HEK293T (cell line): ENCODE data around the gene ACVR1B.
A peak's percentile ranks its signal among the peaks of the same experiment; 100 is the strongest.

Experiments
- CTCF ChIA-PET: fragments of 350-600 bp; formaldehyde crosslinking; extraction: SDS; loops from one replicate; lab custom pipeline; 2021; ENCODE audit warnings: antibody characterized with exemption, inconsistent platforms; lab: Yijun Ruan, JAX
- POLR2A ChIA-PET: fragments of 350-600 bp; formaldehyde crosslinking; extraction: SDS; loops from one replicate; lab custom pipeline; 2020; ENCODE audit warnings: antibody characterized with exemption, inconsistent platforms; lab: Yijun Ruan, JAX
- DNase-seq: peaks from one replicate; pipeline ENCODE4 v3.0.0; 2012; ENCODE audit warnings: mixed read lengths; ENCODE audit errors: extremely low spot score
- ARNT ChIP-seq: fragments of 450-650 bp; IDR thresholded peaks from 2 replicates; pipeline ENCODE4 v1.6.1; 2017; ENCODE audit warnings: mild to moderate bottlenecking
- BHLHE40 ChIP-seq: fragments of 450-650 bp; IDR thresholded peaks from 2 replicates; pipeline ENCODE4 v1.6.1; 2016; ENCODE audit warnings: mild to moderate bottlenecking, moderate library complexity, borderline replicate concordance
- CTBP1 ChIP-seq: fragments of 450-650 bp; IDR thresholded peaks from 2 replicates; pipeline ENCODE4 v1.6.1; 2016; ENCODE audit warnings: borderline replicate concordance
- ELF4 ChIP-seq: fragments of 450-650 bp; IDR thresholded peaks from 2 replicates; pipeline ENCODE4 v1.6.1; 2017; ENCODE audit warnings: antibody characterized with exemption
- FOXA1 ChIP-seq: fragments of 450-650 bp; IDR thresholded peaks from 2 replicates; pipeline ENCODE4 v1.6.1; 2016; ENCODE audit warnings: mild to moderate bottlenecking
- FOXK2 ChIP-seq: fragments of 450-650 bp; IDR thresholded peaks from 2 replicates; pipeline ENCODE4 v1.6.1; 2016; ENCODE audit warnings: mild to moderate bottlenecking
- FOXM1 ChIP-seq: fragments of 450-650 bp; IDR thresholded peaks from 2 replicates; pipeline ENCODE4 v1.6.1; 2017; ENCODE audit warnings: mild to moderate bottlenecking, borderline replicate concordance
- HDGF ChIP-seq: fragments of 450-650 bp; IDR thresholded peaks from 2 replicates; pipeline ENCODE4 v1.6.1; 2017; ENCODE audit warnings: antibody characterized with exemption, borderline replicate concordance
- L3MBTL2 ChIP-seq: fragments of 450-650 bp; conservative IDR thresholded peaks from 2 replicates; pipeline ENCODE4 v1.6.1; 2016; ENCODE audit warnings: mild to moderate bottlenecking
- LEF1 ChIP-seq: fragments of 450-650 bp; IDR thresholded peaks from 2 replicates; pipeline ENCODE4 v1.6.1; 2017; ENCODE audit warnings: mild to moderate bottlenecking, borderline replicate concordance
- NFRKB ChIP-seq: fragments of 450-650 bp; IDR thresholded peaks from 2 replicates; pipeline ENCODE4 v1.6.1; 2016; ENCODE audit warnings: mild to moderate bottlenecking, moderate library complexity
- SP1 ChIP-seq: fragments of 450-650 bp; IDR thresholded peaks from 2 replicates; pipeline ENCODE4 v1.6.1; 2017
- SUZ12 ChIP-seq: fragments of 450-650 bp; IDR thresholded peaks from 2 replicates; pipeline ENCODE4 v1.6.1; 2016; ENCODE audit warnings: mild to moderate bottlenecking
- TARDBP ChIP-seq: fragments of 450-650 bp; IDR thresholded peaks from 2 replicates; pipeline ENCODE4 v1.6.1; 2016
- ZNF384 ChIP-seq: fragments of 450-650 bp; IDR thresholded peaks from 2 replicates; pipeline ENCODE4 v1.6.1; 2016
- TF ChIP-seq, protein P1 (sequence below): fragments of 450-650 bp; IDR thresholded peaks from 2 replicates; pipeline ENCODE4 v1.6.1; 2016

ACVR1B gene

GRCh38 chr12:51960890-51961289 is 9.4 kb downstream of the ACVR1B start:
- TF ChIP-seq L3MBTL2 (no peak), ARNT (no peak), LEF1 (no peak), FOXK2 (no peak), BHLHE40 (no peak), SP1 (no peak), TARDBP (no peak), FOXM1 (no peak), ZNF384 (no peak), CTBP1 (no peak), FOXA1 (no peak), ELF4 (no peak), SUZ12 (no peak), HDGF (no peak), NFRKB (no peak)
- POLR2A ChIA-PET, result no interaction called here
- DNase-seq, result no peak
- CTCF ChIA-PET, result interaction anchor here (3.7 kb wide), 1 partner anchor 11 kb away, joined by 28 read pairs; no protein-coding TSS in a partner anchor

- TF ChIP-seq, protein P1, sequence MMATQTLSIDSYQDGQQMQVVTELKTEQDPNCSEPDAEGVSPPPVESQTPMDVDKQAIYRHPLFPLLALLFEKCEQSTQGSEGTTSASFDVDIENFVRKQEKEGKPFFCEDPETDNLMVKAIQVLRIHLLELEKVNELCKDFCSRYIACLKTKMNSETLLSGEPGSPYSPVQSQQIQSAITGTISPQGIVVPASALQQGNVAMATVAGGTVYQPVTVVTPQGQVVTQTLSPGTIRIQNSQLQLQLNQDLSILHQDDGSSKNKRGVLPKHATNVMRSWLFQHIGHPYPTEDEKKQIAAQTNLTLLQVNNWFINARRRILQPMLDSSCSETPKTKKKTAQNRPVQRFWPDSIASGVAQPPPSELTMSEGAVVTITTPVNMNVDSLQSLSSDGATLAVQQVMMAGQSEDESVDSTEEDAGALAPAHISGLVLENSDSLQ, result peak; percentile 81
- no peak for TF ChIP-seq ARNT
- CTCF ChIA-PET, result interaction anchor here (0.6 to 3.7 kb wide), 4 partner anchors 10 to 86 kb away, joined by 3 to 28 read pairs (median 4); no protein-coding TSS in a partner anchor
- POLR2A ChIA-PET, result no interaction called here
- no peak for DNase-seq
These were observed 10.3 kb downstream of the ACVR1B start for GRCh38 chr12:51961834-51962233.

DNA sequence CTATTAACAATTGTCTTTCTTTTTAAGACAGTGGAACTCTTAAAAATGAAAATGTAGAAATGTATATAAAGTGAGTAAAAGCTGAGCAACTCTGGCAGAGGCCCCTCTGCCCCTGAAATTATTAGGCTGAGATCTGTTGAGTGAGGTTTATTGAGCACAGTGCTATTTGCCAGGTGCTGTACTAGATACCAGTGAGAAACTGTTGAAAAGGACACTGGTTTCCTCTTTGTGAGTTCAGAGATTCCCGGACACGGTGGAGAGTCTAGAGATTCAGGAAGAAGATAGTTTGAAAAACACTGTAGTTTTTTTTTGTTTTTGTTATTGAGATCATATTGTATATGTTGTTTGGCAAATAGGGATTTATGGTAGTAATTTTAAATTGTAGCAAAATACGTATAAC is 11.2 kb downstream of the ACVR1B start:
- no peak for DNase-seq
- TF ChIP-seq LEF1 (no peak), SP1 (no peak), FOXA1 (no peak)
- ChIA-PET CTCF (interaction anchor here (1.5 to 3.7 kb wide), 2 partner anchors 9 to 18 kb away, joined by 5 to 28 read pairs; no protein-coding TSS in a partner anchor), POLR2A (no interaction called here)

DNA sequence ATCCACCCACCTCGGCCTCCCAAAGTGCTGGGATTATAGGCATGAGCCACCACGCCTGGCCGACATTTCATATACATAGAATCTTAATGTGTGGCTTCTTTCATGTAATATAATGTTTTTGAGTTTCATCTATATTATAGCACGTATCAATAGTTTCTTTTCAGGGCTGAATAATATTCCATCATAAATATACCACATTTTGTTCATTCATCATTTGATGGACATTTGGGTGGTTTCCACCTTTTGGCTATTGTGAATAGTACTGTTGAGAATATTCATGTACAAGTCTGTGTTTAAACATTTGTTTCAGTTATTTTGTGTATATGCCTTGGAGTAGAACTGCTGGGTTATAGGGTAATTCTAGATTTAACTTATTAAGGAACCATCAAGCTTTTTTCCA is 12.0 kb downstream of the ACVR1B start:
- TF ChIP-seq TARDBP (no peak), NFRKB (no peak), ZNF384 (no peak), SUZ12 (no peak), SP1 (no peak), CTBP1 (no peak), HDGF (no peak), ELF4 (no peak), LEF1 (no peak), FOXA1 (no peak), L3MBTL2 (no peak), FOXM1 (no peak), BHLHE40 (no peak), ARNT (no peak), FOXK2 (no peak)
- TF ChIP-seq, protein P1, result no peak
- ChIA-PET POLR2A (no interaction called here), CTCF (no interaction called here)
- DNase-seq, result no peak

- TF ChIP-seq ZNF384 (no peak), HDGF (no peak), CTBP1 (no peak), SUZ12 (no peak)
- TF ChIP-seq, protein P1, result no peak
- CTCF ChIA-PET, result interaction anchor here (1.4 to 3.7 kb wide), 6 partner anchors 8 to 98 kb away, joined by 3 to 28 read pairs (median 7); no protein-coding TSS in a partner anchor
- DNase-seq, result no peak
- POLR2A ChIA-PET, result no interaction called here
These were observed 18.1 kb downstream of the ACVR1B start for GRCh38 chr12:51969643-51970042.

GRCh38 chr12:51970904-51971646 is 19.6 kb downstream of the ACVR1B start:
- CTCF ChIA-PET, result interaction anchor here (0.6 to 3.7 kb wide), 16 partner anchors 10 to 663 kb away, joined by 3 to 28 read pairs (median 4); no protein-coding TSS in a partner anchor
- peak; percentile 75 for DNase-seq
- POLR2A ChIA-PET, result interaction anchor here (1.2 kb wide), 1 partner anchor 20 kb away, joined by 4 read pairs; the partner anchor contains the start of gene ACVR1B

More at GRCh38 chr12:51970904-51971646, 19.6 kb downstream of the ACVR1B start:
- TF ChIP-seq ELF4 (no peak), SP1 (no peak), FOXK2 (no peak), NFRKB (no peak), FOXM1 (no peak), ARNT (no peak), CTBP1 (no peak), HDGF (no peak), L3MBTL2 (no peak)
- TF ChIP-seq, protein P1, result no peak
